NT2/D1 (cell line): ENCODE measurements around the gene QKI.

ENCODE experiments used
- SUZ12 ChIP-seq: IDR thresholded peaks from 2 replicates; pipeline ENCODE4 v1.6.1; 2011; ENCODE audit not compliant: insufficient read length, insufficient read depth; ENCODE audit errors: extremely low read depth
- YY1 ChIP-seq: IDR thresholded peaks from 2 replicates; pipeline ENCODE4 v1.6.1; 2011; ENCODE audit not compliant: insufficient read length, insufficient read depth

- TF ChIP-seq SUZ12: no peak
- no peak for TF ChIP-seq YY1
Measured at GRCh38 chr6:163483107-163483506, 68.6 kb downstream of the QKI start.
